Measurements from ENCODE around the gene C2orf74.
"Not testable (repeated sequence)": the region's sequence is repeated elsewhere in the genome, so short reads cannot be mapped to it uniquely, and the experiment has no call there.

Gene C2orf74

GRCh38 chr2:61175036-61175435 lies 13.0 kb downstream of the C2orf74 start:
- DNase-seq, result no peak

DNA sequence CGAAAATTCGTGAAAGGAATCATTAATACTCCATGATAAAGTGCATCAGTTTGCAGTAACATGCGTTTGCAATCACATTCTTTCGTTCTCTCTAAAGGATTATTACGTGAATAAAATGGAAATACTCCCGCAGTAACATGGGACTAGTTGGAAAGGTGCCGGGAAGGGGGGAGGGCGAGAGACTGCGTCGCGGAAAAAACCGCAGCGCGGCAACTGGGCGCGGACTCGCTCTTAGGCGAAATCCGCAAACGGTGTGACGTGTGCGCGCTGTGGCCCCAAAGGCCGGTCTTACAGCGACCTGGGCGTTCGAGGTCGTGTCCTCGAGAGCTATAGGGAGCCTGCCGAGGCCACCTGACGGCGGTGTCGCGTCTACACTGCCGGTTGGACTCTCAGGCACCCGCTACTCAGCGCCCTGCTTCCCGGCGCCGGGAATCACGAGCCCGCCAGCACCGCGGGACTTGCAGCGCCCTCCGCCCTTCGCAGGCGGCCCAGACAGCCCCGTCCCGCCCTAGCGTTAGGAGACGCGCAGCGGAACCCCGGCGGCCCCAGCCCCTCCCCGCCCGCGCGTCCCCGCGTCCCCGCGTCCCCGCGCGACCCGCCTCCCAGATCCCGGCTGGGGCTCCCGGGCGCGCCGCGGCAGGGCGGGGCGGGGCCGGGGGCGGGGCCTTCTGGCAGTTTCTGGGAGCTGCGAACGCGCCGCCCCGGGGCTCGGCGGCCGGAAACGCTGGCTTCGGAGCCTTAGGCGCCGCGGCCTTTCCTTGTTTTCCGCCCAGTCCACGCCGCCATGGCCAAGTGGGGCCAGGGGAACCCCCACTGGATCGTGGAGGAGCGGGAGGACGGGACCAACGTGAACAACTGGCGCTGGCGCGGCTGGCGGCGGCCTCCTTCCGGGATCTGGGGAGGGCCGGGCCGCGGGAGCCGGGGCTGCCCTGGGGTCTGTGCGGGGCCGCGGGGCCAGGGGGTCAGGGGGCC lies 15.1 kb downstream of the C2orf74 start:
- peak; percentile 91 for DNase-seq

DNA sequence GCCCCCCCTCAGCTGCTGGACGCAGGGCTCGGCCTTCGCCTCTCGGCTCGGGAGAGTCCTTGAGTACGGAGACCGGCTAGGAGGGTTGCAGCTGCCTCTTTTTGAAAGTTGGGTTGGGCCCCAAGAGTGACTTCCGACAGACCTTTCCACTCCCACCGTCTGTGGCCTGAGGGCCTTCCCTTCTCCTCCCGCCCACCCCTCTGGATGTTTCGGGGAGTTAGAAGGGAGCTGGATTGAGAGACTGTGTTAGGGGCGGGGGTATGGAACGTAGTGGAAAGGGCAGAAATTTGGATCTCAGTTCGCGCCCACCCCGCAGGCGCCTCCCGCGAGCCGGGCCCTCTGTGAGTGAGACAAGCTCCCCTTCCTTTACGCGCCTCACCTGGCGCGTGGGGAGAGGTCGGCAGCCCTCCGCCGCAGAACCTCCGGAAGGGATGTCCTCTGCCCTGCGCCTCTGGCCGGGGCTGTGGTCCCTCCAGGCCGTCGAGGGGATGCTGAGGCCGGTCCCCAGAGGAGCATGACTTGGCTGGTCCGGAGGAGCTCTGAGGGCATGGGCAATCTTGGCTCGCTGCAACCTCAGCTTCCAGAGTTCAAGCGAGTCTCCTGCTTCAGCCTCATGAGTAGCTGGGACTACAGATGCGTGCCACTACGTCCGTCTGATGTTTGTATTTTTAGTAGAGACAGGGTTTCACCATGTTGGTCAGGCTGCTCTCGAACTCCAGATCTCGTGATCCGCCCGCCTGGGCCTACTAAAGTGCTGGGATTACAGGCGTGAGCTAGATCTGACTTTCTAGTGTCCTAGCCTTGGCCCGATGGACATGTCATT lies 15.9 kb downstream of the C2orf74 start:
- no peak for DNase-seq

GRCh38 chr2:61178603-61179545 lies 16.9 kb downstream of the C2orf74 start:
- DNase-seq, result no peak

DNA sequence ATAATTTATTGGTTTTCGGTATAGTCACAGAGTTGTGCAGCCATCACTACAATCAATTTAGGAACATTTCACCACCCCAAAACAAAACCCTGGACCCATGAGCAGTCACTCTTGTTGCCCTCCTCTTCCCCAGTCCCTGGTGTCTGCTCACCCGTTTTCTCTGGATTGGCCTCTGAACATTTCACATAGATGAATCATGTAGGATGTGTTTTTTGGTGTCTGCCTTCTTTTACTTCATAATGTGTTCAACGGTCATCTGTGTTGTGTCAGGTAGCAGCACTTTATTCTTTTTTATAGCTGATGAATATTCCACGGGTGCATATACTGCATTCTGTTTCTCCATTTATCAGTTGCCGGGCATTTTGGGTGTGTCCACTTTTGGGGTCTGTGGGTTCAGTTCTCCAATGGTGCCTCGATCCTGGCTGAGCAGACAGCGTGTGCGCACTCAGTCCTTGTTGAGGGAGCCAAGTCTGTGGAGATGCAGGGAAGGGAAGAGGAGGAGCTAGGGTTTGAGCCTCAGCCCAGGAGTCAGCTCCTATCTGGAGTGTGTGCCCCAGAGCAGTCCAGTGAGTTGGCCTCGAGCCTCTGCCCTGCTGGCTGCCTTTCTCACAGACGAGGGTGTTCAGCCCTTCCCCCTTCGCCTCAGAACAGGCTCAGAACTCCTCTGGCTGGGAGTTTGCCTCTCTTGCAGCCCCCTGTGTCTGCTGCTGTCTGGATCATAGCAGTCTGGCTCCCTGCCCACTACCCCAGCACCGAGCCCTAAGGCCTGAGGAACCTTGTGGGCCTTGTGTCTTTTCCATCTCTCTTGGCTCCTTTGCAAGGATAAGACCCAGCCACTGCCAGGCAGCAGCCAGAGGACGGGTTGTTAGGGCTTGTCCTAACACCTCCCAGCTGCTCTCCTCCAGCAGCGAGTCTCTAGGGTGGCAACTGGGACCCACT lies 18.0 kb downstream of the C2orf74 start:
- DNase-seq, result peak; percentile 82

DNA sequence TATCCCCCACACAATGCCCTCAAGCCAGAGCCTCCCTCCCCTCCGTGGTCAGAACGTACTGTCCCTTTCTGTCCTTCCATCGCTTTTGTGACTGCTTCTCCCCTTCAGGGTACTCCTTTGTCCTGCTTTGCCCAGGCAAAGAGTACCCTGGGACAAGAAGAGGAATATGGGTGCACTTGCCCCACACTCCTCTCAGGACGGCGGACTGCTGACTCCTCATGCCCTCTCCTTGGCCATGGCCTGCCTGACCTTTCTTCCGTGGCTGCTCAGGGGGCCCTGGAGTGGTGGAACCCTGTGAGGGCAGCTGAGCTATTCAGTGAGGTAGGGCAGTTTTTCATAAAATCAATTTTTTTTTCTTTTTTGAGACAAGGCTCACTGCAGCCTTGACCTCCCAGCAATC lies 18.7 kb downstream of the C2orf74 start:
- DNase-seq, result no peak

DNA sequence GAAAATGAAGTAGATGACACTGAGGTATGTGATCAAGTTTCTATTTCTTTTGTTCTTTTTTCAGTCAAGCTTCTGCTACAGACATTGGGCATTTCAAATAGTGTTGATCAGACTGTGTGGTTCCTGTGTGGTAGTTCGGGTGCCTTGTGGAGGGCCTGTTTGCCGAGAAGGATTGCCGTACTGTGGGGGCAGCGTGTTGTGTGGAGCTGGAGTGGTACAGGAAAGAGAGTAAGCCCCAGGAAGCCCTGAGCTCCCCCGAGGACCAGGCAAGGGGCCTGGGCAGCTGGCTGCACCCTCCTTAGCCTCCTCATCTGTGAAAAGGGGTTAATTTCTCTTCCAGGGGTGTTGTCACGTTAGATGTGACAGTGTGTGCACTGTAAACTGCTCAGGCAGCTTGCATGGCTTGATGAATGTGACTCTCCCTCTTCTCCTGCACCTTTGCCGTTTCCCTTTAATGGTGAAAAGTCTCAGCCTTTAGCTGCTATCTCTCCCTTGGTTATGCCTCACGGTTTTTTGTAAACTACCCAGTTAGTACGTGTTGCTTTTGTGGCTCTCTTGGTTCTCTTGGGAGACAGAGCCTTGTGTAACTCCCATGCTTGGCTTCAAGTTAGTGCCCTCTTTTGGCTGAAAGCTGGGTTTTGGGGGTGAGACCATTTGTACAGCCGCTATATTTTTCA lies 19.5 kb downstream of the C2orf74 start:
- no peak for DNase-seq

- DNase-seq, result no peak
Observed at GRCh38 chr2:61182059-61182383, 20.0 kb downstream of the C2orf74 start.

DNA sequence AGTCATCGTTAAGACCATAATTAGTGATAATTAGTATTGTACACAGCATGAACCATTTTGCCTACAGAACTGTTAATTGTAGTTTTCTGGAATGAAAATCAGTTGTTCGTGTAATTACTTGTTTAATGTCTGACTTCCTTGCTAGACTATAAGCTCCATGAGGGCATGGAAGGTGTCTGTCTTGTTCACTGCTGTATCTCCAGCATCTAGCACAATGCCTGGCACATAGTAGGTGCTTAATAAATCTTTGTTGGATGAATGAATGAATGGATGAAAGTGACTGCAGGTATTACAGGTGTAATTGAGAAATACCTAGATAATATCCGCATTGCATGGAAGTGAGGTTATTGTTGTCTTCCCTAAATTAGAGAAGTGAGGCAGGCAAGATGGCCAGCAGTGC lies 21.8 kb downstream of the C2orf74 start:
- DNase-seq, result no peak

GRCh38 chr2:61184263-61184662 lies 22.3 kb downstream of the C2orf74 start:
- DNase-seq, result no peak

DNA sequence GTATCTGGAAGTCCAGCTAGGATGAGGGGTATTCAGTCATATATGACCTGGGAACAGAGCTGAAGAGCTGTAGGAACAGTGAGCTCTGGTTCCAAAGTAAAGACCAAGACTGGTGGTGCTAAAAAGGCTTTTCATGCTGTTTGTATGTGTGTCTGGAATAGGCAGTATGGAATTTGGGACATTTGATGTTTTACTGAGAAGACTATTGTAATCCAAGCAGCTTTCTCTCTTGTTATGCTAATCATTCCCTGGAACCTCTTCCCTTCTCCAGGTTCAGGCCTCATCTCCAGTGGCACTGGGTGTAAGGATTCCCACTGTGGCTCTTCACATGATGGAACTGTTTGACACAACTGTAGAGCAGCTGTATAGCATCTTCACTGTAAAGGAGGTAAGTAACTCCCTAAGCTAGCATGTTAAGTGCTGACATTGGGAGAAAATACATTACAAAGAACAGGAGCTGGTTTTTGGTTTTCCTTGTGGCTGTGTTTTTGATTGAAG lies 23.3 kb downstream of the C2orf74 start:
- DNase-seq, result no peak

- DNase-seq, result no peak
Observed at GRCh38 chr2:61187085-61187484, 25.1 kb downstream of the C2orf74 start.

- no peak for DNase-seq
Observed at GRCh38 chr2:61193670-61194561, 31.9 kb downstream of the C2orf74 start.

DNA sequence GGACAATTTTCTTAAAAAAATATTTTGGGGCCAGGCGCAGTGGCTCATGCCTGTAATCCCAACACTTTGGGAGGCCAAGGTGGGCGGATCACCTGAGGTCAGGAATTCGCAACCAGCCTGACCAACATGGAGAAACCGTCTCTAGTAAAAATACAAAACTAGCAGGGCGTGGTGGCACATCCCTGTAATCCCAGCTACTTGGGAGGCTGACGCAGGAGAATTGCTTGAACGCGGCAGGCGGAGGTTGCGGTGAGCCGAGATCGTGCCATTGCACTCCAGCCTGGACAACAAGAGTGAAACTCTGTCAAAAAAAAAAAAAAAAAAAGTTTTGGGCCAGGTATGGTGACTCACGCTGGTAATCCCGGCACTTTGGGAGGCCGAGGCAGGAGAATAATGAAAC lies 32.7 kb downstream of the C2orf74 start:
- not testable (repeated sequence) for DNase-seq

GRCh38 chr2:61196671-61197070 lies 34.7 kb downstream of the C2orf74 start:
- DNase-seq, result no peak

GRCh38 chr2:61205132-61205531 lies 43.1 kb downstream of the C2orf74 start:
- DNase-seq, result no peak

DNA sequence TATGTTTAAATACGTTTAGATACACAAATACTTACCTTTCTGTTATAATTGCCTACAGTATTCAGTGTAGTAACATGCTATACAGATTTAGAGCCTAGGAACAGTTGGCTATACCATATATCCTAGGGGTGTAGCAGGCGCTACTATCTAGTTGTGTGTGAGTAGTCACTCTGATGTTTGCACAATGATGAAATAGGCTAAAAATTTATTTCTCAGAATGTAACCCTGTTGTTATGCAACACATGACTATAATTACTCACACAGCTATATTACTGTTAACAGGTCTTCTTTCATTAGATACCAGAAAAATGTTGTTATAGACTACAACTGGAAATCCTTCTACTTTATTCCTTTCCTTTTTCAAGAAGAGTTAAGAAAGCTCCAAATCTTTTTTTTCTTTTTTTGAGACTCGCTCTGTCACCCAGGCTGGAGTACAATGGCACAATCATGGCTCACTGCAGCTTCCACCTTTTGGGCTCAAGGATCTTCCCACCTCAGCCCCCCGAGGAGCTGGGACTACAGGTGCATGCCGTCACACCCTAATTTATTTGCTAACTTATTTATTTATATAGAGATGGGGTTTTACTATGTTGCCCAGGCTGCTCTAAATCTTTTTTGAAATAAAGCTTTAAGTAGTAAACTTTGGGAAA lies 48.5 kb downstream of the C2orf74 start:
- DNase-seq, result peak; percentile 75

DNA sequence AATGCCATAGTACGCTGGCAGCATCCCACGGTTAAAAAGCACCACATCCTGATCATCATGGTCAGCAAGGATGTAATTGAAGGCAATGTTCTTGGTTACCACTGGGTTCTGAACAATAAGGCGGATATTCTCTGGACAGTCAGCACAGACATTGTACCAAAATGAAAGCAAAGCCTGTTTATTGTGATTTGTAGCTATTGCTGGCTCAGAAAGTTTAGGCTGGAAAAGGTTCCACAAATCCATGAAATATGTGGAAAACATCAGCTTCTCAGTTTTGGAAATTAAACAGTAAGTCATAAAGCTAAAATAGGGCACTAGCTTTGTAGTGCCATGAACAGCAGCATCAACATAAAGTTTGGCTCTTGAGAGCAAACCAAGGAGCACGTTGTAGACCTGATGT lies 52.2 kb downstream of the C2orf74 start:
- no peak for DNase-seq

Data from NCI-H226 (cell line).